GM21717 (cell line): ENCODE measurements around the gene TLR5.

Experiments
- ATAC-seq: cut with Tn5 transposase; IDR thresholded peaks from one replicate; pipeline ENCODE4 v1.9.1; 2021; ENCODE audit warnings: mild to moderate bottlenecking, moderate library complexity; ENCODE audit not compliant: unreplicated experiment

TLR5 gene

DNA sequence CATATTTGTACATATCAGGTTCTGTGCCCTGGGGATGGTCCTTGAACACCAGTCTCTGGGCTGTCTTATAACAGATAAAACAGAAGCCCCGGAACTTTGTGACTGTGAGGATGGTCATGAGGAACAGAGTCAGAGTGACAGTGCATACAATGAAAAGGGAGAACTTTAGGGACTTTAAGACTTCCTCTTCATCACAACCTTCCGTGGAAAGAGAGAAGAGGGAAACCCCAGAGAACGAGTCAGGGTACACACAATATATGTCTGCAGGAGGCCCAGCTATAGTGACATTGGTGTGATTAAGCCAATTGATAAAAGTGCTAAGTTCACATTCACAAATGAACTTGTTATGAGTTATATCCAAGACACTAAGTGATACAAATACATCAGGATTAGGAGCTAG, 32.1 kb downstream of the TLR5 start:
- no peak for ATAC-seq

DNA sequence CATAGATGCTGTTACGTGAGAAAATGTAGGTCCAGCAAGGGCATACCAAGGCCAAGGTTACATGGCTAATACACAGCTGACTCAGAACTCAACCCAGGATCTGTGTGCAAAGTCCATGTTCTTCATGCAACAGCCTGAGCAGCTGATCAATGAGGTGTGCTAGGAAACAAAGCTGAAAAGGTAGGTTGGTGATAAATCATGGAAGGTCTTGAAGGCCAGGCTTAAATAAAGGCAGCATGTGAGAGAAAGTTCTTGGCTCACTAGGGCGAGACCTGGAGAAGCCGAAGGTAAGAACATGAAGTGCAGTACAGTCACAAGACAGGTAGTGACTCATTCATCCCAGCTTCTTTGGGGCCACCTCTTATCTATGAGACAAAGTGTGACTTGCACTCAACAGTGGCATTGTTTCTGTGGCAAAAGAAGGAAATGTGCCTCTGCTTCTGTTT, 33.4 kb downstream of the TLR5 start:
- ATAC-seq, result no peak

DNA sequence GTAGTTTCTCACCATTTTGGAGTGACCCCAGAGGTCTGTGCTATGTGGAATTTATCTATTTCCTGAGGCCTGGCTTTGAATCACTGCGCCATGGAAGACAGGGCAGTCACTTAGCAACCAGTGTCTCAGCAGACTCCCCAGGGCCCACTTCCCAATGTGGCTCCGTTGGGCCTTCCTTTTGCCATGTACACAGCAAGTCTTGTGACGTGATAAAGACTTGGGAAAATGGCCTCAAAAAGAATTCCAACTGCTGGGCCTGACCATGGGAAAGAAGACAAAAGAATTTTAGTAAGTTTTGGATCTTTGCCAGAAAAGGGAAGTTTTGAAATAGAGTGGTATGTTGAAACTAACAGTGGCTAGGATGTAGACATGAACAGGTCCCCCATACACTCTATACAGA, 36.2 kb downstream of the TLR5 start:
- no peak for ATAC-seq

DNA sequence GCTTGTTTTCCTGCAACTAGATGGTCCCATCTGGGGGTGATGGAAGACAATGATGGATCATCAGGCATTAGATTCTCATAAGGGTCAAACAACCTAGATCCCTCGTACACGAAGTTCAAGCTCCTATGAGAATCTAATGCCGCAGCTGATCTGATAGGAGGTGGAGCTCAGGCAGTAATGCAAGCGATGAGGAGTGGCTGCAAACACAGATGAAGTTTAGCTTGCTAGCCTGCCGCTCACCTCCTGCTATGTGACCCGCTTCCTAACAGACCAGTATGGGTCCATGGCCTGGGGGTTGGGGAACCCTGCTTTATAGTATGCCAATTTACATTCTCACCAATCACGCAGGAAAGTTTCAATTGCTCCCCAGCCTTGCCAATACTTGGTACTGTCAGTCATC, 37.5 kb downstream of the TLR5 start:
- no peak for ATAC-seq

DNA sequence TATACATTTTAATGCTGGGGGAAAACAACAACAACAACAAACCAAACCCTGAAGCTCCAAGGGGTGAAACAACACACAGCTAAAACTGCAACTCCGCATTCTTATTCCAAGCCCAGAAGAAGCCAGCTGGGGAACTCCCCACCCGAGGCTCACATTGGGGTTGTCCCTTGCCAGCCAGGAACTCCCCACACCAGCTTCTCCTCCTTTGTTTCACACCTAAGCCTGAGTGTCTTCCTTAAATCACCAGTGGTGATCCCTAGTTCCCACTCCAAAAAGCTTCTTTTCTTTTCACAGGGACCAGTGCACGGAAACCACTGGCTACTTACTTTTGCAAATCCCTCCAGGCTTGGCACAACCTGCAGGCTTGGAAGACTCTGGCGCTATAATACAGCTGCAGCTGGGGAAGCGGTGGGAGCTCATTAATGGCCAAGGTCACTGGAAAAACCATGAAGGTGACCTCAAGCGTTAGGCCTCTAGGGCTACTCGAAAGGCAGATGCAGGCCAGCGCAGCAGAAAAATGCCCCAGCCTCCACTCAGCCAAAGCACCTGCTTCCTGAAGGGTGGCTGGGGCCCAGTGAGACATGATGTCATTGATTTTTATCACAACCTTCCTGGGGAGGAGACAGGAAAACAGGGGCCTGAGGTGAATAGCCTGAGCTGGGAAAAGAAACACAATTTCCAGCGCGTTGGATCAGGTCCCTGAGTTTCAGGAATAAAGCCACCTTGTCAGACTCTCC, 40.1 kb downstream of the TLR5 start:
- no peak for ATAC-seq

DNA sequence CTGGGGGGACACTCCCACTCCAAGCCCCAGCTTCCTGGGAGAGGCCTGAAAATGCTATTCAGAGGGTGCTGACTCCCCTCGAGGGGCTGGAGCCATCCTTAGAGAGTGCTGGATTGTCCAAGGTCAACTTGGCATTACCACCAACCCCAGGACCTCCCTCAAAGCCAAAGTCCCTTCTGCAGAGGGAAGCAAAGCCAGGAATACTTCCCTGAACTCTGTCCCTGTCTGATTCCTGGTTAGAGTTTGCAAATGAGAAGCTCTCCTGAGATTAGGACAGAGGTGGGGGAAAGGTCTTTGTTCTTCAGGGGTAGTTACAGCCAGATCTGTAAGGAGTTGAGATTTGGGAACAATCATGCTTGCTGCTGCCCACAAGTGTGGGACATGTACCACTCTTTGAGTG, 45.3 kb downstream of the TLR5 start:
- ATAC-seq, result no peak

DNA sequence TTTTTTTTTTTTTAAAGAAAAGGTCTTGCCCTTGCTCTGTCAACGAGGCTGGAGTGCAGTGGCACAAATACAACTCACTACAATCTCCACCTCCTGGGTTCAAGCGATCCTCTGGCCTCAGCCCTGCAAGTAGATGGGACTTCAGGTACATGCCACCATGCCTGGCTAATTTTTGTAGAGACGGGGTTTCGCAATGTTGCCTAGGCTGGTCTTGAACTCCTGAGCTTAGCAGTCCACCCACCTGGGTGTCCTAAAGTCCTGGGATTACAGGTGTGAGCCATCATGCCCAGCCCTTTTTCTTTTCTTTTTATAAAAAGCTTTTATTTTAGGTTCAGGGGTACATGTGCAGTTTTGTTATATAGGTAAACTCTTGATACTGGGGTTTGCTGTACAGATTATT, 47.2 kb downstream of the TLR5 start:
- no peak for ATAC-seq

DNA sequence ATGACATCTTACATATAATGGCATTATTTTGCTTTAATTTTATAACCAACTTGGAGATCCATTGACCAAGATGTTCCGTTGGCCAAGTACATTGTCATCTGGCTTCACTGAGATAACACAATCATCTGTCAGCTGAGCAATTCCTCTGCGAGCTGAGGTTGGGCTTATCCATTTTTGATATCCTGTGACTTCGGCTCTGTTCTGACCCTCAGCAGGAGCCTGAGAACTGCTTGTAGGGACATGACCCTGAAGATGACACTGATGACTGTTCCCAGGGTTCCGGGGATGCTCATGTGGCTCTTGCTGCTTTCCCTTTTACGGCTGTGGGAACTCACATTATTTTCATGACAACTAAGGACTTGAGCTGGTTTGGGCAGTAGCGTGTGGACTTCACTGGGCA, 51.2 kb downstream of the TLR5 start:
- ATAC-seq, result no peak

DNA sequence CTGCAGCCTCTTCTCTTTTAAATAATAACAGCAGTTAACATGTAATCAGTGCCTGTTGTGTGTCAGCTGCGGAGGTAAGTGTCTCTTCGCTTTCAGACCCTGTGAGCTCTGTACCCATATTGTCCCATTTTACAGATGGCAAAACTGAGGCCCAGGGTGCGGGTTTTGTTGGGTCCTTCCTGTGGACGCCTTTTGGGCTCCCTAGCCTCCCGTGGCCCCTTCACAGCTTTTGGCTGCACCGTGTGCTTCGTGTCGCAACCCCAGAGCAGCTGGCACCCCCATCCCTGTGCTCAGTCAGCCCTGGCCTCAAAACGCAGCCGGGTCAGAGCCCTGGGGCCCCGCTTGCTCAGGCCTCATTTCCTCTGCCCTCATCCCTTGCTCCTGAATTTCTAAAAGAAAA, 53.8 kb downstream of the TLR5 start:
- ATAC-seq, result no peak

DNA sequence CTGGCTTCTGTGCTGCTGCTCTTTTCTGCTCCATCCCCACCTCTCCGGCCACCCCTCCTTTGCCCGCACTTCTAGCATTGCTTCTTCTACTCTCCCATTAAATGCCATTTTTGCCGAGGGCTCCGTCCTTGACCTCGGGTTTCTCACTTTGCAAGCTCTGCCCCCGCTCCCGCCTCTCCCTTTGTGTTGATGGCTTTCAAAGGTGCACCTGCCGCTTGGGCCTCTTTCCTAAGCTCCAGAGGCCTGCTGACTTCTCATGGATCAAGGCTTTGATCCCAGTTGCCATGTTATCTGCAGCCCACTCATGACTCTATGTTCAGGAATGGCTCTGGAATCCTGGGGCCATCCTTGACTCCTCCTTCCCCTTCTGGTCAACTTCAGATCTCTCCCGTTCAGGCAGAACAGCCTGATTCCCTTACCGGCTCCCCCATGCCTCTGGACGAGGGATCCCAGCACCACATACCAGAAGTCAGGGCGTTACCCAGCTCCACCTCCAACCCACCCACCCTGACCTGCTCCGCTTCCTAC, 54.3 kb downstream of the TLR5 start:
- ATAC-seq, result no peak

DNA sequence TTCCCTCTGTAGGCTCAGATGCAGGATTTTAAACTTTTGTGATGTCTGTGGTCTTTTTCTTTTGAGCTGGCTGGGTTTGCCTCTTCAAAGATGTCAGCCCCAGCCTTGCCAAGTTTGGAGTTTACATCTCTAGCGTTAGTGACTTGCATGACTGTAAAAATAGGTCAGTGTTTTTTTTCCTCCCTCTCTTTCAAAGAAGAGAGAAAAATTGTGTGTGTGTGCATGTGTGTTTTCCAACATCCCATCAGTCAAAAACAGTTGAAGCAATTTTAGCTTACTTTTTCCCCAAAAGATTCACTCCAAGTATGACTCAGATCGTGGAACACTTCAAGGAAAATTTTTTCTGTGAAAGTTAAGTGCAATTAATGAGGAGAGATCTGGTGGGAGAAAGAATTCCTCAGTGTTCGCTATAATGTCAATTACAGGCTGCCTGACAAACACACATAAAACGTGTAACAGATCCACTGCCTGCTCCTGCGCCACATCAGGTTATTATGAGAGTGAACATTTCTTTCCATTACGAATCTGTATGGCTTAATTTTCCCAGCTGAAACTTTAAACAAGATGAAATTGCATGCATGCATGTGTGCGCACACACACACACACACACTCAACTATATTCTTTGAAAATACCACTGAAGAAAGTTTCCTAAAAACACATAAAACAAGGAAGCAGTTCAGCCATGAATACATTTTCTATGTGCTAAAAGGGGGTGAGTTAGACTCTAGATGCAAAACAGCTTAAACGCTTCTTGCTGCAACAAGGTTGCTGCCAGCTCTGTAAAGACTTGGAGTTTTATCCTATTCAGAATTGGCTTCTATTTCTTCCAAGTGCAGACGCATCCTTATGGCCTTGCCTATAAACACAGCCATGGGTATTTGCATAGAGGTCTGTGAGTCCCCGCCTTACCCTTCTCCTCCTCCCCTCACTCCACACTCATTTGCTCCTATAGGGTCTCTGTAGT, 55.5 kb downstream of the TLR5 start:
- ATAC-seq, result no peak

DNA sequence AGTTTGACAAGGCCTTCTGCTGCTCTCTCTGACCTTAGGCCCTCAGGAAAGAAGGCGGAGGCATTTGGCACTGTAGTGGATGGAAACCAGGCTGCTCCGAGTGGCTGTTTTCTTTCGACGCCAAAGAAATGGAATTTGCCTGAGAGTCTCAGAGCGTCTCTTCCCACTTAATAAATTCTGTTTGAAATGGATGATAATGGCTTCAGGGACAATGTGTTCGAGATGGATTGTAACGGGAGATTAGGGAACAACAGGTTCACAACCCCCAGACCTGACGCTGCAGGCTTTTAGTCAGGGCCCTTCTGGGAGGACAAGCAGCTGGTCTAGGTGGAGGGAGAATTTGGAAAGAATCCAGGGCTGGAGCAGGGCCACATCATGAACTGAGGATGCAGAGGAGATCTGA, 58.6 kb downstream of the TLR5 start:
- no peak for ATAC-seq

DNA sequence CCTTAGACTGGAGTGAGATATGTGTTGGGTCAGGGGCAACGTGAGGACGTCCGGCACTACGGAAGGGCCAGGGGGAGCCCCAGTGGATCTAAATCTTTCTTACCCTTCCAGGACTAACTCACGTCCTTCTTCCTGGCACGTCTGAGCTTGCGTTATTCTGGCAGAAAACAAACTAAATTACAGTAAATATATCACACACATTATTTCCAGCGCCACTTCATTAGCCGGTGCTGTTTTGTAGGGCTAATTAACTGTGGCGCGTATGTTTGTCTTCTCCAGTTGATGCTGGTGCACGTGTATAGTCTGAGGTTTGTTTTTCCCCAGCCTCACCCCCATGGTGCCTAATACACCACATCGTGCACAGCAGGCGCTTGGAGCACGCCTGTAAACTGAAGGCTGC, 59.2 kb downstream of the TLR5 start:
- no peak for ATAC-seq

DNA sequence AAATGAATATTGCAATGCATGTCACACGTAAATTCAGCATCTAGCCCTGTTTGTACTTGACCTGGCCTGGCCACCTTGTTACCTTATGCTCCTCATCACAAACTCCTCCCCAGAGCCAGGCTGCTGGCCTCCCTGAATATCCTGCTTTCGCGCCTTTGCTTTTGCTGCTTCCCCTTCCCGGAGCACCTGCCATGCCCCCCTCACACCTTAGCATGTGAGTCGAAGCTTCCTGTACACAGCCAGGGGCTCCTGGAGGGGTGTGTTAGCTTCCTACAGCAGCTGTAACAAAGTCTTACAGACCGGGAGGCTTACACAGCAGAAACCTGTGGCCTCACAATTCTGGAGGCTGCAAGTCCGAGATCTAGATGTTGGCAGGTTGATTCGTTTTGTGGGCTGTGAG, 60.1 kb downstream of the TLR5 start:
- no peak for ATAC-seq

DNA sequence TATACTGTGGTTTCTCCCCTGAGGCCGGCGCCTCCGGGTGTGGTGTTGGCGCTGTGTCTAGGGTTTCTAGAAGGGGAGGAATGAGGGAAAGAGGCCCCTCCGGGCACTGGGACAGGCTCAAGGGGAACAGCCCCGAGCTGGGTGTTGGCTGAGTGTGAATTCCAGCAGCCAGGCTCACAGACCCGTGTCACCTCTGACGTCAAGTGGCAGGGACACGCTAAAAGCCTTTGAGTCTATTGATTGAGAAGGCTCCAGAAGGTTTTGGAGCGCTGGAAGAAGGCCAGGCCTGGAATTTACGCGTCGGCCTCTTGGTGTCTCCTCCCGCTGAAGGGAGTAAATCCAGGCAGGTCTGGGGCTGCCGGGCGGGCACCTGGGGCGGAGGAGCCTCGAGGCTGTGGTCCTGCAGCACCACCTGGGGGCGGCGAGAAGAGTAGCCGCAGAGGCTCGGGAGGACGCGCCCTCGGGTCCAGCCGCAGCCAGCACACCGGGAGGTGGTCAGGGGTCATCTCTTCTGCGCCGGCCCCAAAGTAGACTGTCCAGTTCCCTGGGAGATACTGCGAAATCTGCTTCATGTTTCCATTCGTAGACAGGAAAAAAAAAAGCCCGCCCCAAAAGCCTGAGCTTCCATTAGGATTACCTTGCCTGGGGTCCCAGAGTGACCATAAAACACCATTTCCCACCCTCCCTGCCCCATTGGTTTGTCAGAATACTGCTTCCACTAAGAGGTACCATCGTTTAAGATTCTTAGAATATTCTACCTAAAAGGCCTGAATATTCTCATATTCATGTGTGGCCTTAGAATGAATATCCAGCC, 61.7 kb downstream of the TLR5 start:
- peak; percentile 97 for ATAC-seq

DNA sequence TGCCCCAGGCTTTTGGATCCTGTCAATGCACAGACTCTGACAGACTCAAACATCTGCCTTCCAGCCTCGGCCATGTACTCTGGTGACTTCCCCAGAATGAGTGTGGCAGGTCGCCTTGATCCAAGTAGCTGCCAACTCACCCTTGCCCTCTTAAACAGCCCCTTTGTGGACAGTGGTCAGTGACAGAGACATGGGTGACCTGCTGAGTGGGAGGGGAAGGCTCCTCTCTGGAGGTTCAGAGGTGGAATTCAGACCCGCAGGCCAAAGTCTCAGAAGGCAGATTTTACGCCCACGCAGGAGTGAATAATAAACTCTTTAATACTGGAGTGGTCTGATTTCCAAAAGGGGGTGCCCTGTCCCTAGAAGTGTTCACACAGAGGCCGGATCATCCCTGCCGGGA, 63.5 kb downstream of the TLR5 start:
- ATAC-seq, result no peak

DNA sequence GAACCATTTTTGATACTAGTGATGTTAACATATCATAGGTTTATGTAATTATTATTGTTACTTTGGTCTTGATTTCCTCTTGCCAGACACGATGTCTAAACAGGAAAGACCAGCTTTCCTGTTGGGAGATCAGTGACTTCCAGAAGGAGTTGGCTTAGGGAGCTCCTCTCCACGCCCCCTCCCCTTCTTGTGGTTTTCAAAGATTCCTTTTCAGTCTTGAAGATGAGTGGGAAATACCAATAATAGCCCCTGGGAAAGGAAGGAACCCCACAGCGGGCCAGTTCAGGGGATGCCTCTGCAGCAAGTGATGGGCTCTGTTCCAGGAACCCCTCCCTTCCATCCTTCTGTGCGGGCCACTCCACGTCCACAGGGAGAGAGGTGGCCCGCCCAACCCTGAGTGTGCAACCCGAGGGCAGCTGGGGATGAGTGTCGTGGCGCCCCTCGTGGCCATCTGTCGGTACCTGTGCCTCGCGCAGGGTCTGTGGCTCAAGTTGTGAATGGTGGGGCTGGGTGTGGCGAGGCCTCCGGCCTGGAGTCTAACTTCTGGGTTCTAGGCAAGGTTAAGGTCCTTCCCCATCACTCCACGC, 65.7 kb downstream of the TLR5 start:
- no peak for ATAC-seq

DNA sequence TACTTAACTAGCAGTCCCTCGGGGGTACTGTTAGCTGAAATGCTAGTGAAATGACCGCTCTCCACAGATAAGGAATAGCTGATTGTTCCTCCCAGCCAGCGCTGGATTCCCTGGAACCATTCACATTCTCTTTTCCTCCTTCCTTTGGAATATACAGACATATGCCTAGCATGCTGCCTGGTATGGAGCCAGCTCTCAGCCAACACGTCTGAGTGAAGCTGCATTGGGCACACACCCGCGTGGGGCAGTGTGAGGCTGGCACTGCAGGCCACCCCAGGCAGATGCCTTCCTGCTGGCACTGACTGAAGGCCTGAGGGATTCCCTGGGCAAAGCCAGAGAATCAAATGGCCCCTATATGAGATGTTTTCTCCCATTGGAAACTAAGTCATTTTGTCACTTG, 66.7 kb downstream of the TLR5 start:
- no peak for ATAC-seq

DNA sequence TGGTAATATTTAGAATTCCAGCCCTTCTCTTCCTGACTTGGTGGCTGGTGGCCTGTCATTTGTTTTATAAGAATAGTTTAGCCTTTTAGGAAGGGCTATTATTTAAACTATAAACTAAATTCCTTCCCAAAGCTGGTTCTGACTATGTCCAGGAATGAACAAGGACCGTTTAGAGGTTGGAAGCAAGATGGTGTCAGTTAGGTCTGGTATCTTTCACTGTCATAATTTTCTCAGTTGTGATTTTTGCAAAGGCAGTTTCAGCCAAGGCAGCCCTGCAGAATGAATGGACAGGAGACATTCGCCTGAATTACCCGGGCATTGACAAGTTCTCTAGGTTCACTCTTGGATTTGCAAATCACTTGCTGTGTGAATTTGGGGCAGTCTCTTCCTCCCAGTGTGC, 67.2 kb downstream of the TLR5 start:
- ATAC-seq, result no peak

DNA sequence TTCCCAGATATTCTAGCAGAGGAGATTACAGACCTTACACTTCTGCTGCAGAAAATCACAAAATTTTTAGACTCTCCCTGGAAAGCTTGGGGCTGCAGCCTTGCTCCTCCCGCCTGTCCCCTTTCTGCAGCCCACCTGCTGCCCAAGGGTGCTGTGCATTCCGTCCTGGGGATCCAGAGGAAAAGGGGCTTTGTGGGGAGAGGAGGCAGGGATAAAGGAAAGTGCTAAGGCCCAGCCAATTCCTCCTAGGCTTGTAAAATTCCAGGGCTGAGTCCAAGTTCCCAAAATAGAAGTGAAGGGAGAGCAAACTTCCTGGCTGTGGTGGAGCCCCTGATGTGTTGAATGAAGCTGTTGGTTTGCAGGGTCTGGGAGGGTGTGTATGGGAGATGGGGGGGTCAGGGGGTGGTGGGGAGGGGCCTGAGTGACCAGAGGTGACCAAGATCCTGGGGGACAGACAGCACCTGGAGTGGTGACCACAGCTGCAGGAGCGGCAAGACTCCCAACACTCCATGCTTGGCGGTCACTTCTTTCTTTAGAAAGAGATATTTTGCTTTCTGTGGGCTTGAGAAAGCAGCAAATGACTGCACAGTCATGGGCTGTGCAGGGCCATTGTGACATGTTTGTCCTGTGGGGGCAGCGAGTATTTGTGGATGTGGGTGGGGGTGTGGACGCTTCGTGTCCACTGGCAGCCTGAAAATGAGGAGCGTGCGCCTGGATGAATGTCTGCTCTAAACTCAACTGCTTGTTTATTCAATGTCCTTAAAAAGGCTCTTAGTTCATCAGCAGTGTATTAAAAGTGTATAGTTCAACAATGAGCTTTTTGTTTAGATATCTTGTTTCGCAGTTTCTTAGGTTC, 68.4 kb downstream of the TLR5 start:
- no peak for ATAC-seq
